Hematopoietic multipotent progenitor cell treated with erythropoietin and hydrocortisone succinate and interleukin-3 and kit ligand, for 8 days (in vitro differentiated cells): Measurements from ENCODE around the gene CRY2.
A peak's percentile ranks its signal among the peaks of the same experiment; 100 is the strongest.
"Not testable (repeated sequence)": the region's sequence is repeated elsewhere in the genome, so short reads cannot be mapped to it uniquely, and the experiment has no call there.

Experiments used
- DNase-seq: peaks from one replicate; pipeline ENCODE4 v3.0.0-alpha.2; 2015

CRY2 gene

GRCh38 chr11:45880772-45881570 is 33.7 kb downstream of the CRY2 start:
- DNase-seq: no peak

GRCh38 chr11:45881708-45882368 is 34.6 kb downstream of the CRY2 start:
- DNase-seq: no peak

GRCh38 chr11:45884596-45885185 is 37.4 kb downstream of the CRY2 start:
- no peak for DNase-seq

GRCh38 chr11:45885274-45885920 is 38.1 kb downstream of the CRY2 start, which contains the start of gene MAPK8IP1:
TSS of gene MAPK8IP1 (plus strand) at chr11:45885651. CDS start at chr11:45885821, 170 bp downstream.
- DNase-seq: peak; percentile 46

GRCh38 chr11:45885921-45886721 is 38.8 kb downstream of the CRY2 start:
- DNase-seq: no peak

- no peak for DNase-seq
Measured at GRCh38 chr11:45886816-45887520, 39.7 kb downstream of the CRY2 start.

GRCh38 chr11:45887587-45887986 is 40.3 kb downstream of the CRY2 start:
- no peak for DNase-seq

- DNase-seq: no peak
Measured at GRCh38 chr11:45889555-45889954, 42.3 kb downstream of the CRY2 start.

GRCh38 chr11:45889966-45890365 is 42.7 kb downstream of the CRY2 start:
- DNase-seq: no peak

GRCh38 chr11:45890886-45891550 is 43.7 kb downstream of the CRY2 start:
- DNase-seq: no peak

GRCh38 chr11:45892856-45893255 is 45.6 kb downstream of the CRY2 start:
- no peak for DNase-seq

- no peak for DNase-seq
Measured at GRCh38 chr11:45894555-45895247, 47.4 kb downstream of the CRY2 start.

- DNase-seq: no peak
Measured at GRCh38 chr11:45895553-45896259, 48.4 kb downstream of the CRY2 start.

- DNase-seq: no peak
Measured at GRCh38 chr11:45896422-45896984, 49.2 kb downstream of the CRY2 start.

- no peak for DNase-seq
Measured at GRCh38 chr11:45897556-45897955, 50.3 kb downstream of the CRY2 start.

- no peak for DNase-seq
Measured at GRCh38 chr11:45899086-45899447, 51.8 kb downstream of the CRY2 start.

- peak; percentile 53 for DNase-seq
Measured at GRCh38 chr11:45899448-45900174, 52.3 kb downstream of the CRY2 start.

- not testable (repeated sequence) for DNase-seq
Measured at GRCh38 chr11:45900175-45900800, 53.0 kb downstream of the CRY2 start.
